Upper lobe of left lung (tissue), 6 donors: Measurements from ENCODE around the gene IGIP. TPM values are rescaled to one million over a fixed set of nuclear protein-coding genes. Genes with fewer than 3 reads are reported as not detected.

Experiments used
- ATAC-seq, 2 donors: fragments of 200-7000 bp; cut with Tn5 transposase; one replicate each; pipeline ENCODE4 v1.9.1; 2022; ENCODE audit warnings: mild to moderate bottlenecking in 2 of 2, moderate library complexity in 2 of 2; ENCODE audit not compliant: low FRiP score in 2 of 2
- DNase-seq, 2 donors: peaks; one replicate each; pipeline ENCODE4 v3.0.0-alpha.2; 2019 to 2020
- H3K27ac ChIP-seq, 4 donors: fragments of 200-600 bp; sonication (generic); one replicate each; pipeline ENCODE4 v1.5.1; 2016 to 2019
- H3K27me3 ChIP-seq, 4 donors: fragments of 200-600 bp; sonication (generic); one replicate each; pipeline ENCODE4 v1.5.1; 2017 to 2019
- H3K36me3 ChIP-seq, 4 donors: fragments of 200-600 bp; sonication (generic); one replicate each; pipeline ENCODE4 v1.5.1; 2016 to 2019
- H3K4me1 ChIP-seq, 4 donors: fragments of 200-600 bp; sonication (generic); one replicate each; pipeline ENCODE4 v1.5.1; 2018 to 2019
- H3K4me3 ChIP-seq, 4 donors: fragments of 200-600 bp; sonication (generic); one replicate each; pipeline ENCODE4 v1.5.1; 2017 to 2019; ENCODE audit warnings: mild to moderate bottlenecking in 2 of 4, moderate library complexity in 1 of 4
- H3K9me3 ChIP-seq, 4 donors: fragments of 200-600 bp; sonication (generic); one replicate each; pipeline ENCODE4 v1.5.1; 2018 to 2019
- EP300 ChIP-seq, 4 donors: sonication (generic); formaldehyde crosslinking; IDR thresholded peaks; one replicate each; pipeline ENCODE4 v1.5.1; 2017; ENCODE audit warnings: antibody characterized with exemption in 4 of 4, control low read depth in 2 of 4
- POLR2A ChIP-seq, 4 donors: fragments of 450-650 bp; IDR thresholded peaks; one replicate each; pipeline ENCODE4 v1.5.1; 2016 to 2017; ENCODE audit warnings: antibody characterized with exemption in 4 of 4, mild to moderate bottlenecking in 2 of 4
- POLR2AphosphoS5 ChIP-seq, 2 donors: sonication (generic); formaldehyde crosslinking; IDR thresholded peaks; one replicate each; pipeline ENCODE4 v1.5.1; 2017; ENCODE audit warnings: antibody characterized with exemption in 2 of 2
- WGBS, 2 donors: methylation state at CpG; one replicate each; pipeline ENCODE4 v1.1.5; 2017 to 2018; 5-methylcytosine and 5-hydroxymethylcytosine counted together
- total RNA-seq, 6 donors: library from RNA; depleted of rRNA in 4 of 6; stranded (reverse); fragments of >200 nt in 4 of 6; gene quantifications; one replicate each; pipeline versions ENCODE4 v1.1.0 to v1.2.1, GENCODE V29; 2016 to 2021
- TF ChIP-seq, protein P1 (sequence below), 6 experiments: fragments of 450-650 bp in 4 of 6; fragments of 200-600 bp in 2 of 6; sonication (generic) in 2 of 6; IDR thresholded peaks; one replicate each; pipeline ENCODE4 v1.5.1; 2016 to 2019; ENCODE audit warnings: antibody characterized with exemption in 6 of 6
- donor health status: DM: no; HTN: no; CAD: no; lungs with moderate emphysema.
- donor health status: DM: no; HTN: yes; CAD: no; lungs with severe emphysema.

IGIP gene
- total RNA-seq, 6 donors from 2014 or later, result 8.4 to 32.8 (median 11.8) TPM

- DNase-seq (no peak), ATAC-seq (no peak)
- H3K27ac ChIP-seq, result peak overlapping the region in 3 of 4 donors; percentile 46 to 78 (median 47)
- peaks cover 51 to 72% (median 63%) of the 10 kb centered on the region in 4 donors for H3K4me1 ChIP-seq
- no peak overlapping the region for H3K4me3 ChIP-seq
- TF ChIP-seq, protein P1, sequence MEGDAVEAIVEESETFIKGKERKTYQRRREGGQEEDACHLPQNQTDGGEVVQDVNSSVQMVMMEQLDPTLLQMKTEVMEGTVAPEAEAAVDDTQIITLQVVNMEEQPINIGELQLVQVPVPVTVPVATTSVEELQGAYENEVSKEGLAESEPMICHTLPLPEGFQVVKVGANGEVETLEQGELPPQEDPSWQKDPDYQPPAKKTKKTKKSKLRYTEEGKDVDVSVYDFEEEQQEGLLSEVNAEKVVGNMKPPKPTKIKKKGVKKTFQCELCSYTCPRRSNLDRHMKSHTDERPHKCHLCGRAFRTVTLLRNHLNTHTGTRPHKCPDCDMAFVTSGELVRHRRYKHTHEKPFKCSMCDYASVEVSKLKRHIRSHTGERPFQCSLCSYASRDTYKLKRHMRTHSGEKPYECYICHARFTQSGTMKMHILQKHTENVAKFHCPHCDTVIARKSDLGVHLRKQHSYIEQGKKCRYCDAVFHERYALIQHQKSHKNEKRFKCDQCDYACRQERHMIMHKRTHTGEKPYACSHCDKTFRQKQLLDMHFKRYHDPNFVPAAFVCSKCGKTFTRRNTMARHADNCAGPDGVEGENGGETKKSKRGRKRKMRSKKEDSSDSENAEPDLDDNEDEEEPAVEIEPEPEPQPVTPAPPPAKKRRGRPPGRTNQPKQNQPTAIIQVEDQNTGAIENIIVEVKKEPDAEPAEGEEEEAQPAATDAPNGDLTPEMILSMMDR (IDR thresholded peaks at IDR 0.05), result no peak
- TF ChIP-seq EP300 (IDR thresholded peaks at IDR 0.05), result no peak
- no peak for TF ChIP-seq POLR2AphosphoS5 (IDR thresholded peaks at IDR 0.05)
- no peak for TF ChIP-seq POLR2A (IDR thresholded peaks at IDR 0.05)
- H3K27me3 ChIP-seq, result no peaks in the 10 kb centered on the region
- H3K9me3 ChIP-seq, result no peaks in the 10 kb centered on the region
- WGBS, 2 donors, result 72 to 89% methylated on average over 6 of the region's 6 CpGs
- H3K36me3 ChIP-seq, result no peaks in the 10 kb centered on the region
Measured at GRCh38 chr5:140178482-140179116, 52.9 kb downstream of the IGIP start.

Other genes with a start within 250 kb of the IGIP start
- 1 to 10 TPM in 3 of 6 donors, under 1 TPM in 3; 0.46 to 4.2 (median 1.5) TPM for gene NRG2, start 82.6 kb upstream of the IGIP start, total RNA-seq
- 10 to 100 TPM; 13.8 to 43.2 (median 22.7) TPM for gene PURA, start 11.8 kb upstream of the IGIP start, total RNA-seq
- gene CYSTM1, start 49.3 kb downstream of the IGIP start, total RNA-seq, result 100 to 1,000 TPM in 1 of 6 donors, 10 to 100 TPM in 5; 24.1 to 139 (median 91.9) TPM
- gene PFDN1, start 177.2 kb downstream of the IGIP start, total RNA-seq, result 100 to 1,000 TPM in 2 of 6 donors, 10 to 100 TPM in 4; 44.7 to 128 (median 87.7) TPM
- 10 to 100 TPM; 10.5 to 65.0 (median 49.5) TPM for gene HBEGF, start 220.7 kb downstream of the IGIP start, total RNA-seq
- under 1 TPM in 3 of 6 donors, not detected in 3; 0.15 to 0.23 (median 0.17) TPM for gene SLC4A9, start 234.3 kb downstream of the IGIP start, total RNA-seq